ENCODE data around the gene STRN.

- no peak for TF ChIP-seq NRF1 (conservative IDR thresholded peaks at IDR 0.05 in 1 of 2, IDR thresholded peaks at IDR 0.05 in 1 of 2)
- TF ChIP-seq, protein P1, sequence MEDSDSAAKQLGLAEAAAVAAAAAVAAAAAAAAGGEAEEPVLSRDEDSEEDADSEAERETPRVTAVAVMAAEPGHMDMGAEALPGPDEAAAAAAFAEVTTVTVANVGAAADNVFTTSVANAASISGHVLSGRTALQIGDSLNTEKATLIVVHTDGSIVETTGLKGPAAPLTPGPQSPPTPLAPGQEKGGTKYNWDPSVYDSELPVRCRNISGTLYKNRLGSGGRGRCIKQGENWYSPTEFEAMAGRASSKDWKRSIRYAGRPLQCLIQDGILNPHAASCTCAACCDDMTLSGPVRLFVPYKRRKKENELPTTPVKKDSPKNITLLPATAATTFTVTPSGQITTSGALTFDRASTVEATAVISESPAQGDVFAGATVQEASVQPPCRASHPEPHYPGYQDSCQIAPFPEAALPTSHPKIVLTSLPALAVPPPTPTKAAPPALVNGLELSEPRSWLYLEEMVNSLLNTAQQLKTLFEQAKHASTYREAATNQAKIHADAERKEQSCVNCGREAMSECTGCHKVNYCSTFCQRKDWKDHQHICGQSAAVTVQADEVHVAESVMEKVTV (CRISPR knock-in tag; IDR thresholded peaks at IDR 0.05): no peak
These were observed 44.8 kb upstream of the STRN start for GRCh38 chr2:37011130-37011529.

Data from K562 (cell line).